K562 (cell line): ENCODE data around the gene AGRN. TPM values are rescaled to one million over a fixed set of nuclear protein-coding genes. Genes with fewer than 3 reads are reported as not detected.
A peak's percentile ranks its signal among the peaks of the same experiment; 100 is the strongest.

Experiments
- ATAC-seq: fragments of 200-7000 bp; cut with Tn5 transposase; 3 replicates; pipeline ENCODE4 v1.9.1; 2020; ENCODE audit warnings: moderate library complexity
- BruUV-seq: library from RNA; stranded (reverse); fragments of 400-500 nt; replicated peaks from 2 replicates; lab custom pipeline; 2021; lab: Mats Ljungman, UMichigan
- CTCF ChIA-PET: fragments of 300-600 bp; formaldehyde crosslinking; extraction: SDS; loops from one replicate; lab custom pipeline; 2021; ENCODE audit warnings: low intra/inter-chr PET ratio; lab: Yijun Ruan, JAX
- POLR2A ChIA-PET: fragments of 300-600, 350-650 bp; sonication (Branson Sonifier 250); formaldehyde crosslinking; extraction: SDS; loops from one replicate; lab custom pipeline; 2021; ENCODE audit warnings: antibody characterized with exemption, inconsistent platforms; lab: Yijun Ruan, JAX
- DNase-seq, 4 experiments: peaks; one replicate each; pipeline versions ENCODE4 v3.0.0 to v3.0.0-alpha.2; 2011 to 2018; ENCODE audit warnings: low spot score in 3 of 4, mixed read lengths in 3 of 4; ENCODE audit errors: extremely low read depth in 1 of 4
- FAIRE-seq: peaks from 2 replicates; lab custom pipeline; 2011; peaks lifted over from hg19 to GRCh38; lab: Jason Lieb, UNC
- H2AFZ ChIP-seq: 2 replicates; pipeline ENCODE4 v1.6.0; 2011; ENCODE audit warnings: low read depth, low read length, control low read depth, inconsistent platforms
- H3K27ac ChIP-seq: fragments of 200-600 bp; 3 replicates; pipeline ENCODE4 v1.8.0; 2011; ENCODE audit warnings: low read depth, mild to moderate bottlenecking, control low read depth, inconsistent platforms, low read length, moderate library complexity, mixed read lengths; ENCODE audit errors: extremely low read depth
- H3K27me3 ChIP-seq, 2 experiments: fragments of 300-600 bp in 1 of 2; 2 replicates in 1 of 2; 3 replicates in 1 of 2; pipeline versions ENCODE4 v1.6.0 to v1.8.0; 2011; ENCODE audit warnings: inconsistent platforms in 2 of 2, low read length in 2 of 2, mild to moderate bottlenecking in 1 of 2, mixed read lengths in 1 of 2, moderate library complexity in 1 of 2; ENCODE audit not compliant: control insufficient read depth in 2 of 2, insufficient read depth in 2 of 2
- H3K36me3 ChIP-seq: fragments of 300-600 bp; 3 replicates; pipeline ENCODE4 v1.8.0; 2011; ENCODE audit warnings: mild to moderate bottlenecking, low read length, inconsistent platforms; ENCODE audit not compliant: control insufficient read depth, insufficient read depth
- H3K4me1 ChIP-seq, 2 experiments: fragments of 200-600 bp in 1 of 2; replicated peaks in 1 of 2; 2 replicates in 1 of 2; 3 replicates in 1 of 2; pipeline versions ENCODE4 v1.5.1 to v1.8.0; 2011; ENCODE audit warnings: inconsistent platforms in 2 of 2, low read length in 2 of 2, mild to moderate bottlenecking in 1 of 2, mixed read lengths in 1 of 2, moderate library complexity in 1 of 2; ENCODE audit not compliant: control insufficient read depth in 2 of 2, insufficient read depth in 2 of 2
- H3K4me2 ChIP-seq: 2 replicates; pipeline ENCODE4 v1.6.1; 2011; ENCODE audit warnings: low read length, control low read depth, inconsistent platforms, mixed read lengths; ENCODE audit not compliant: insufficient read depth
- H3K4me3 ChIP-seq: fragments of 200-600 bp; sonication (generic), shearing (Covaris generic); 2 replicates; pipeline ENCODE4 v1.5.1; 2016; ENCODE audit warnings: control low read depth, inconsistent platforms
- H3K79me2 ChIP-seq: fragments of 200-600 bp; 3 replicates; pipeline ENCODE4 v1.8.0; 2011; ENCODE audit warnings: low read length, inconsistent platforms; ENCODE audit not compliant: control insufficient read depth, insufficient read depth
- H3K9ac ChIP-seq, 2 experiments: 2 replicates each; pipeline versions ENCODE4 v1.6.0 to v1.6.1; 2011; ENCODE audit warnings: low read depth in 2 of 2, low read length in 2 of 2, control low read depth in 1 of 2, inconsistent platforms in 1 of 2, mild to moderate bottlenecking in 1 of 2, mixed read lengths in 1 of 2; ENCODE audit not compliant: insufficient read depth in 1 of 2
- H3K9me1 ChIP-seq: one replicate; pipeline ENCODE4 v1.6.0; 2011; ENCODE audit warnings: inconsistent platforms, mild to moderate bottlenecking, low read length, moderate library complexity; ENCODE audit not compliant: control insufficient read depth, insufficient read depth
- H3K9me3 ChIP-seq: replicated peaks from 2 replicates; pipeline ENCODE4 v1.5.1; 2011; ENCODE audit warnings: low read depth, low read length, inconsistent platforms; ENCODE audit not compliant: control insufficient read depth, insufficient read depth
- H4K20me1 ChIP-seq: replicated peaks from 2 replicates; pipeline ENCODE4 v1.6.1; 2011; ENCODE audit warnings: low read length, inconsistent platforms, mixed read lengths; ENCODE audit not compliant: control insufficient read depth, insufficient read depth
- ILK ChIP-seq: fragments of 450-650 bp; IDR thresholded peaks from 2 replicates; pipeline ENCODE4 v1.6.1; 2016; ENCODE audit warnings: missing genetic modification characterization, low read depth, mild to moderate bottlenecking, missing compliant biosample characterization, moderate library complexity, borderline replicate concordance
- KLF16 ChIP-seq: IDR thresholded peaks from 2 replicates; pipeline ENCODE4 v1.6.1; 2016; ENCODE audit warnings: antibody characterized with exemption
- POLR2G ChIP-seq: fragments of 200-400 bp; formaldehyde crosslinking; IDR thresholded peaks from 2 replicates; pipeline ENCODE4 v1.6.1; 2017; ENCODE audit warnings: low read depth, mild to moderate bottlenecking, antibody characterized with exemption, low read length, moderate library complexity
- SETDB1 ChIP-seq: IDR thresholded peaks from one replicate; pipeline ENCODE4 v1.6.1; 2012; ENCODE audit warnings: low read length, control low read depth, inconsistent platforms
- ZNF609 ChIP-seq: sonication (generic); formaldehyde crosslinking; IDR thresholded peaks from 2 replicates; pipeline ENCODE4 v1.8.1; 2023; ENCODE audit warnings: missing genetic modification reagents, mild to moderate bottlenecking, borderline replicate concordance
- WGBS: fragments of 100-300 bp; shearing (Covaris generic); methylation state at CpG from one replicate; pipeline ENCODE4 v1.1.6; 2016; ENCODE audit warnings: low coverage, mixed read lengths; ENCODE audit not compliant: insufficient coverage; ENCODE audit errors: missing lambda C conversion rate; 5-methylcytosine and 5-hydroxymethylcytosine counted together
- in situ Hi-C: fragments of 300-500 bp; cut with MboI; formaldehyde crosslinking; loops from 4 replicates; pipeline ENCODE4 v1.15.0; 2018; ENCODE audit warnings: inconsistent platforms, mixed read lengths
- intact Hi-C: fragments of 100-400 bp; cut with micrococcal nuclease; formaldehyde crosslinking; loops from 2 replicates; pipeline ENCODE4 v1.14.2; 2022
- polyA plus RNA-seq, 8 experiments: library from polyadenylated mRNA; depleted of rRNA in 4 of 8; stranded (reverse) in 5 of 8; unstranded in 3 of 8; fragments of >200 nt; fragmentation: Nextera tagmentation in 2 of 8; fragmentation: Illumina TruSeq in 1 of 8; extraction: Ambion mirVana in 2 of 8; extraction: Trizol in 1 of 8; gene quantifications; 2 replicates each; pipeline versions ENCODE4 v1.2.1 to v1.2.3, GENCODE V29; 2011 to 2014; ENCODE audit warnings: inconsistent platforms in 1 of 8, missing spikeins in 1 of 8
- total RNA-seq, 7 experiments: library from RNA; depleted of rRNA in 6 of 7; stranded (reverse); fragments of >200 nt in 6 of 7; fragmentation: Illumina TruSeq in 2 of 7; extraction: Trizol in 2 of 7; gene quantifications; 2 replicates each; pipeline versions ENCODE4 v1.2.1 to v1.2.3, GENCODE V29; 2011 to 2021; ENCODE audit warnings: low replicate concordance in 1 of 7

AGRN gene
- total and polyA plus RNA-seq, 9 of the 15 experiments (the other 6 are each of a cell fraction or from before 2014, with no cell fraction given), result 0.04 to 111 (median 18.1) TPM

- H3K4me2 ChIP-seq, result no peak overlapping the region
- CTCF ChIA-PET, result no interaction called here
- intact Hi-C loops, result no loop called here
- H3K9ac ChIP-seq, result no peak overlapping the region; a peak in 1 of 4 replicates
- POLR2A ChIA-PET, result interaction anchor here (0.6 kb wide), 2 partner anchors 23 to 87 kb away, joined by 3 to 4 read pairs; no protein-coding TSS in a partner anchor
- 89% methylated on average over 36 of the region's 46 CpGs for WGBS
- peaks cover 2% of the 10 kb centered on the region; the same call in 1 of the 2 replicates for H3K9me3 ChIP-seq
- H3K27me3 ChIP-seq, result no peaks in the 10 kb centered on the region
- no peak overlapping the region for H3K27ac ChIP-seq
- DNase-seq (no peak), FAIRE-seq (no peak), ATAC-seq (no peak)
- H3K9me1 ChIP-seq, result peaks cover 5% of the 10 kb centered on the region
- BruUV-seq, result no TSS peak
- no peak overlapping the region for H2AFZ ChIP-seq
- H3K4me1 ChIP-seq, result peaks cover 0 to 72% of the 10 kb centered on the region in 2 experiments; a peak in 3 of 5 replicates
- no peaks in the 10 kb centered on the region for H4K20me1 ChIP-seq
- no peaks in the 10 kb centered on the region for H3K79me2 ChIP-seq
- H3K4me3 ChIP-seq, result no peak overlapping the region
- H3K36me3 ChIP-seq, result peaks cover 13% of the 10 kb centered on the region; the same call in 1 of the 3 replicates
- in situ Hi-C loops, result no loop called here
- no peak for TF ChIP-seq SETDB1
- TF ChIP-seq ILK, result no peak
- TF ChIP-seq POLR2G, result peak; percentile 45
- TF ChIP-seq ZNF609 (CRISPR knock-in tag), result no peak
- TF ChIP-seq KLF16, result no peak
Measured at GRCh38 chr1:1088801-1089680, 69.1 kb downstream of the AGRN start.
